K562 (cell line): Measurements from ENCODE around the gene B9D2. TPM values are rescaled to one million over a fixed set of nuclear protein-coding genes. Genes with fewer than 3 reads are reported as not detected.

ENCODE experiments used
- CHD7 ChIP-seq: fragments of 200-600 bp; sonication (generic); IDR thresholded peaks from one replicate; pipeline ENCODE4 v1.6.1; 2012; ENCODE audit warnings: mild to moderate bottlenecking, low read depth, low read length, inconsistent platforms
- EP400 ChIP-seq: fragments of 450-650 bp; IDR thresholded peaks from 2 replicates; pipeline ENCODE4 v1.6.1; 2017; ENCODE audit warnings: antibody characterized with exemption, mild to moderate bottlenecking, moderate library complexity
- PHF20 ChIP-seq: fragments of 450-650 bp; IDR thresholded peaks from 2 replicates; pipeline ENCODE4 v1.6.1; 2018; ENCODE audit not compliant: partially characterized antibody
- PHF8 ChIP-seq: fragments of 200-600 bp; sonication (generic); IDR thresholded peaks from 2 replicates; pipeline ENCODE4 v1.6.1; 2012; ENCODE audit warnings: mixed run types, mild to moderate bottlenecking, inconsistent platforms, low read length, moderate library complexity, borderline replicate concordance
- SFPQ ChIP-seq: fragments of 200-400 bp; formaldehyde crosslinking; IDR thresholded peaks from 2 replicates; pipeline ENCODE4 v1.6.1; 2017; ENCODE audit warnings: mild to moderate bottlenecking, low read depth, low read length, moderate library complexity
- TAF7 ChIP-seq: fragments of 450-650 bp; IDR thresholded peaks from 2 replicates; pipeline ENCODE4 v1.6.1; 2016; ENCODE audit warnings: missing genetic modification characterization, missing compliant biosample characterization
- polyA plus RNA-seq, 8 experiments: library from polyadenylated mRNA; depleted of rRNA in 4 of 8; stranded (reverse) in 5 of 8; unstranded in 3 of 8; fragments of >200 nt; fragmentation: Nextera tagmentation in 2 of 8; fragmentation: Illumina TruSeq in 1 of 8; extraction: Ambion mirVana in 2 of 8; extraction: Trizol in 1 of 8; gene quantifications; 2 replicates each; pipeline versions ENCODE4 v1.2.1 to v1.2.3, GENCODE V29; 2011 to 2014; ENCODE audit warnings: inconsistent platforms in 1 of 8, missing spikeins in 1 of 8
- total RNA-seq, 7 experiments: library from RNA; depleted of rRNA in 6 of 7; stranded (reverse); fragments of >200 nt in 6 of 7; fragmentation: Illumina TruSeq in 2 of 7; extraction: Trizol in 2 of 7; gene quantifications; 2 replicates each; pipeline versions ENCODE4 v1.2.1 to v1.2.3, GENCODE V29; 2011 to 2021; ENCODE audit warnings: low replicate concordance in 1 of 7
- TF ChIP-seq, protein P1 (sequence below): IDR thresholded peaks from 2 replicates; pipeline ENCODE4 v1.6.1; 2012; ENCODE audit warnings: low read depth, low read length, improper control_type of control experiment, borderline replicate concordance

B9D2 gene
- total and polyA plus RNA-seq, 9 of the 15 experiments (the other 6 are each of a cell fraction or from before 2014, with no cell fraction given) = 0.83 to 6.9 (median 2.8) TPM

GRCh38 chr19:41397086-41398049, 33.4 kb upstream of the B9D2 start, which contains the start of the genes BCKDHA and EXOSC5 (continued):
- no peak for TF ChIP-seq CHD7
- TF ChIP-seq, protein P1, sequence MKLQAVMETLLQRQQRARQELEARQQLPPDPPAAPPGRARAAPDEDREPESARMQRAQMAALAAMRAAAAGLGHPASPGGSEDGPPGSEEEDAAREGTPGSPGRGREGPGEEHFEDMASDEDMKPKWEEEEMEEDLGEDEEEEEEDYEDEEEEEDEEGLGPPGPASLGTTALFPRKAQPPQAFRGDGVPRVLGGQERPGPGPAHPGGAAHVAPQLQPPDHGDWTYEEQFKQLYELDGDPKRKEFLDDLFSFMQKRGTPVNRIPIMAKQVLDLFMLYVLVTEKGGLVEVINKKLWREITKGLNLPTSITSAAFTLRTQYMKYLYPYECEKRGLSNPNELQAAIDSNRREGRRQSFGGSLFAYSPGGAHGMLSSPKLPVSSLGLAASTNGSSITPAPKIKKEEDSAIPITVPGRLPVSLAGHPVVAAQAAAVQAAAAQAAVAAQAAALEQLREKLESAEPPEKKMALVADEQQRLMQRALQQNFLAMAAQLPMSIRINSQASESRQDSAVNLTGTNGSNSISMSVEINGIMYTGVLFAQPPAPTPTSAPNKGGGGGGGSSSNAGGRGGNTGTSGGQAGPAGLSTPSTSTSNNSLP = peak; percentile 10; the same call in 1 of the 2 replicates
- TF ChIP-seq PHF8 = peak; percentile 86
- TF ChIP-seq PHF20 = peak; percentile 90
- peak; percentile 82 for TF ChIP-seq TAF7 (tag)
- peak; percentile 95 for TF ChIP-seq EP400
- TF ChIP-seq SFPQ = no peak
